Endothelial cell of umbilical vein (primary cell): ENCODE data around the gene CREG2.

Source experiments
- EZH2 ChIP-seq: IDR thresholded peaks from 2 replicates; pipeline ENCODE4 v1.6.1; 2012; ENCODE audit warnings: borderline replicate concordance, low read depth, mild to moderate bottlenecking, moderate library complexity, low read length, inconsistent platforms; ENCODE audit not compliant: severe bottlenecking
- FOS ChIP-seq: IDR thresholded peaks from 2 replicates; pipeline ENCODE4 v1.6.1; 2011; ENCODE audit warnings: mild to moderate bottlenecking, low read length, moderate library complexity, borderline replicate concordance; ENCODE audit not compliant: insufficient read depth
- POLR2A ChIP-seq: IDR thresholded peaks from 2 replicates; pipeline ENCODE4 v1.6.1; 2012; ENCODE audit warnings: low read depth, mild to moderate bottlenecking, control low read depth, low read length
- TF ChIP-seq, protein P1 (sequence below), 2 donors: IDR thresholded peaks; 1 replicate in 1 of 2; 2 replicates in 1 of 2; pipeline ENCODE4 v1.5.1; 2011; ENCODE audit warnings: low read length in 2 of 2, mild to moderate bottlenecking in 2 of 2, moderate library complexity in 2 of 2, control low read depth in 1 of 2, inconsistent platforms in 1 of 2, low read depth in 1 of 2; ENCODE audit not compliant: insufficient read depth in 1 of 2; ENCODE audit errors: extremely low read depth in 1 of 2
- TF ChIP-seq, protein P2 (sequence below): IDR thresholded peaks from 2 replicates; pipeline ENCODE4 v1.6.1; 2011; ENCODE audit not compliant: insufficient read depth, insufficient read length

DNA sequence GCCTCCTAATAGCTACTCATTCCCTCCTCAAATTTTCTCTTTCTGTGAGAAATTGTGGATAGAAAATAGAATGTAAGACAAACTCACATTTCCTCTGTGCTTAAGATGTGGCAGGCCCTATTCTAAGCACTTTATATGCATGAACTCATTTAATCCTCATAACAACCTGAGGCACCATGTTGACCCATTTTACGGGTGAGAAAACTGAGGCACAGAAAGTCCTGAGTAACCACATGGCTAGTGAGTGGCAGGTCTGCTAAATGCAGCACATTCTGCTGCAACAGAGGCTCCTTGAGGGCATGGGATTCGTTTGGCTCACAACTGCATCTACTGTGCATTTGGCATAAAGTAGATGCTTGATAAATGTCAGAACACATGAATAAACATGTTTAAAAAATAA, 56.1 kb downstream of the CREG2 start:
- TF ChIP-seq POLR2A, result no peak
- no peak for TF ChIP-seq FOS
- TF ChIP-seq EZH2, result no peak
- TF ChIP-seq, protein P1, sequence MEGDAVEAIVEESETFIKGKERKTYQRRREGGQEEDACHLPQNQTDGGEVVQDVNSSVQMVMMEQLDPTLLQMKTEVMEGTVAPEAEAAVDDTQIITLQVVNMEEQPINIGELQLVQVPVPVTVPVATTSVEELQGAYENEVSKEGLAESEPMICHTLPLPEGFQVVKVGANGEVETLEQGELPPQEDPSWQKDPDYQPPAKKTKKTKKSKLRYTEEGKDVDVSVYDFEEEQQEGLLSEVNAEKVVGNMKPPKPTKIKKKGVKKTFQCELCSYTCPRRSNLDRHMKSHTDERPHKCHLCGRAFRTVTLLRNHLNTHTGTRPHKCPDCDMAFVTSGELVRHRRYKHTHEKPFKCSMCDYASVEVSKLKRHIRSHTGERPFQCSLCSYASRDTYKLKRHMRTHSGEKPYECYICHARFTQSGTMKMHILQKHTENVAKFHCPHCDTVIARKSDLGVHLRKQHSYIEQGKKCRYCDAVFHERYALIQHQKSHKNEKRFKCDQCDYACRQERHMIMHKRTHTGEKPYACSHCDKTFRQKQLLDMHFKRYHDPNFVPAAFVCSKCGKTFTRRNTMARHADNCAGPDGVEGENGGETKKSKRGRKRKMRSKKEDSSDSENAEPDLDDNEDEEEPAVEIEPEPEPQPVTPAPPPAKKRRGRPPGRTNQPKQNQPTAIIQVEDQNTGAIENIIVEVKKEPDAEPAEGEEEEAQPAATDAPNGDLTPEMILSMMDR (IDR thresholded peaks at IDR 0.05; ENCODE audit: extremely low read depth in 1 of 2, insufficient read depth in 1 of 2, low read depth in 1 of 2, low read length in 2 of 2), result no peak
- TF ChIP-seq, protein P2, sequence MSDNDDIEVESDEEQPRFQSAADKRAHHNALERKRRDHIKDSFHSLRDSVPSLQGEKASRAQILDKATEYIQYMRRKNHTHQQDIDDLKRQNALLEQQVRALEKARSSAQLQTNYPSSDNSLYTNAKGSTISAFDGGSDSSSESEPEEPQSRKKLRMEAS, result no peak
